ENCODE data around the gene PTPN14.

DNA sequence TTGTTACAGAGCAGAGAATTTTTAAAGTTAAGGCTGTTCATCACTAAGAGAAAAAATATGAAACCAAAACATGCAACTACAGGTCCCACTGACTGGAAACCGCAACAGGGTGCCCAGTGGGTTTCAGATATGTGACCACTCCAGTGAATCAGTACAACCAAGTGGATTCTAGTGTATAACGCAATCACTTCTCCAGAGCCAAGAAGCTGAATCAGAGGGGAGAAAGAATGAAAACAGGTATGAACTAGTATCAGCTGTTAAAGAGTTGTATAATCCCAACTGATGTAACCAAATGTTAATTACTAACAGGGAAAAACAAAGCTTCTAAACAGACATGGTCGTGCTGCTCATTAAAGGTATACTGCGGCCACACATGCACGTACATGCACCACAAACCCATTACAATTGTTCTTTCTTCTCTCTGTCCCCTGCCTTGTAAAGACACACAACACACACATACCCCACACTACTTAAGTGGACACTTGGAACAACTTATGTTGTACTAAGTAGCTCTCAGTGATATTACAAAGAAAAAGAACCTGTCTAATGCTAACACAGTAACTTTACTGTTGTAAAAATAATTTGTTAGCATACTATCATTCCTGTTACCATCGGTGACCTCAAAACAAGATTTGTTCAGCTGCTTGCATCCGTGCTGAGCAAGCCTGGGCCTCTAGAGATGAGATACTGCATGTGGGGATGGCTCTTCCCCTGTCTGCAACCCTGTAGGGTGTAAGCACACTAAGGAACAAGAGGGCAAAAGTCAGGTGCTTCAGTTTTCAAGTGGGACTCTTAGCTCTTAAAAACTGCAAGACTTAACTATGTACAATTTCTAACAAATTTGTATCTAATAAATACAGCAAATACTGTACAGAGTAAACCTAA, 74.2 kb downstream of the PTPN14 start:
- TF ChIP-seq, protein P1, sequence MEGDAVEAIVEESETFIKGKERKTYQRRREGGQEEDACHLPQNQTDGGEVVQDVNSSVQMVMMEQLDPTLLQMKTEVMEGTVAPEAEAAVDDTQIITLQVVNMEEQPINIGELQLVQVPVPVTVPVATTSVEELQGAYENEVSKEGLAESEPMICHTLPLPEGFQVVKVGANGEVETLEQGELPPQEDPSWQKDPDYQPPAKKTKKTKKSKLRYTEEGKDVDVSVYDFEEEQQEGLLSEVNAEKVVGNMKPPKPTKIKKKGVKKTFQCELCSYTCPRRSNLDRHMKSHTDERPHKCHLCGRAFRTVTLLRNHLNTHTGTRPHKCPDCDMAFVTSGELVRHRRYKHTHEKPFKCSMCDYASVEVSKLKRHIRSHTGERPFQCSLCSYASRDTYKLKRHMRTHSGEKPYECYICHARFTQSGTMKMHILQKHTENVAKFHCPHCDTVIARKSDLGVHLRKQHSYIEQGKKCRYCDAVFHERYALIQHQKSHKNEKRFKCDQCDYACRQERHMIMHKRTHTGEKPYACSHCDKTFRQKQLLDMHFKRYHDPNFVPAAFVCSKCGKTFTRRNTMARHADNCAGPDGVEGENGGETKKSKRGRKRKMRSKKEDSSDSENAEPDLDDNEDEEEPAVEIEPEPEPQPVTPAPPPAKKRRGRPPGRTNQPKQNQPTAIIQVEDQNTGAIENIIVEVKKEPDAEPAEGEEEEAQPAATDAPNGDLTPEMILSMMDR (conservative IDR thresholded peaks at IDR 0.05), result no peak
- no peak for TF ChIP-seq ZFX (IDR thresholded peaks at IDR 0.05)

All from C4-2B (cell line).